ENCODE data around the gene TMA7B. TPM values are rescaled to one million over a fixed set of nuclear protein-coding genes. Genes with fewer than 3 reads are reported as not detected.
"Not testable (repeated sequence)": the region's sequence is repeated elsewhere in the genome, so short reads cannot be mapped to it uniquely, and the experiment has no call there.

Gene TMA7B
- total RNA-seq, 1 donor from 2014 or later: not detected

GRCh38 chr22:39989633-39990032 is 29.4 kb downstream of the TMA7B start:
- DNase-seq (ENCODE audit: extremely low spot score, unreplicated experiment): no peak
- H3K27me3 Mint-ChIP-seq: peaks cover 48% of the 10 kb centered on the region
- no peaks in the 10 kb centered on the region for H3K36me3 Mint-ChIP-seq
- H3K27ac Mint-ChIP-seq: no peak overlapping the region
- H3K9me3 Mint-ChIP-seq: no peaks in the 10 kb centered on the region
- H3K4me3 Mint-ChIP-seq: no peak overlapping the region
- no peak for TF ChIP-seq CTCF (conservative IDR thresholded peaks at IDR 0.05)
- H3K4me1 Mint-ChIP-seq (ENCODE audit: unreplicated experiment): peaks cover 17% of the 10 kb centered on the region

GRCh38 chr22:39990686-39991085 is 30.5 kb downstream of the TMA7B start:
- H3K4me1 Mint-ChIP-seq (ENCODE audit: unreplicated experiment): peaks cover 17% of the 10 kb centered on the region
- TF ChIP-seq CTCF (conservative IDR thresholded peaks at IDR 0.05): no peak
- H3K27me3 Mint-ChIP-seq: peaks cover 49% of the 10 kb centered on the region
- peak overlapping the region; percentile 61 for H3K27ac Mint-ChIP-seq
- no peaks in the 10 kb centered on the region for H3K9me3 Mint-ChIP-seq
- no peak for DNase-seq (ENCODE audit: extremely low spot score, unreplicated experiment)
- no peaks in the 10 kb centered on the region for H3K36me3 Mint-ChIP-seq
- H3K4me3 Mint-ChIP-seq: no peak overlapping the region

GRCh38 chr22:39991159-39991860 is 31.1 kb downstream of the TMA7B start:
- TF ChIP-seq CTCF (conservative IDR thresholded peaks at IDR 0.05): no peak
- DNase-seq (ENCODE audit: extremely low spot score, unreplicated experiment): no peak
- Mint-ChIP-seq H3K4me1 (ENCODE audit: unreplicated experiment) (peaks cover 20% of the 10 kb centered on the region), H3K4me3 (no peak overlapping the region), H3K36me3 (no peaks in the 10 kb centered on the region), H3K27me3 (peaks cover 52% of the 10 kb centered on the region), H3K9me3 (no peaks in the 10 kb centered on the region), H3K27ac (peak overlapping the region; percentile 61)

GRCh38 chr22:39992088-39992826 is 32.1 kb downstream of the TMA7B start:
- no peak for TF ChIP-seq CTCF (conservative IDR thresholded peaks at IDR 0.05)
- Mint-ChIP-seq H3K4me3 (no peak overlapping the region), H3K4me1 (ENCODE audit: unreplicated experiment) (peaks cover 30% of the 10 kb centered on the region), H3K36me3 (no peaks in the 10 kb centered on the region), H3K27ac (no peak overlapping the region), H3K27me3 (peaks cover 58% of the 10 kb centered on the region), H3K9me3 (no peaks in the 10 kb centered on the region)
- DNase-seq (ENCODE audit: extremely low spot score, unreplicated experiment): no peak

GRCh38 chr22:39992894-39993293 is 32.7 kb downstream of the TMA7B start:
- not testable (repeated sequence) for DNase-seq (ENCODE audit: extremely low spot score, unreplicated experiment)

GRCh38 chr22:39994041-39994565 is 33.9 kb downstream of the TMA7B start:
- no peak for DNase-seq (ENCODE audit: extremely low spot score, unreplicated experiment)
- no peak for TF ChIP-seq CTCF (conservative IDR thresholded peaks at IDR 0.05)
- peaks cover 48% of the 10 kb centered on the region for H3K4me1 Mint-ChIP-seq (ENCODE audit: unreplicated experiment)
- peak overlapping the region; percentile 82 for H3K4me3 Mint-ChIP-seq
- H3K9me3 Mint-ChIP-seq: no peaks in the 10 kb centered on the region
- H3K27ac Mint-ChIP-seq: peak overlapping the region; percentile 82
- no peaks in the 10 kb centered on the region for H3K36me3 Mint-ChIP-seq
- peaks cover 47% of the 10 kb centered on the region for H3K27me3 Mint-ChIP-seq

More at GRCh38 chr22:39992894-39993293, 32.7 kb downstream of the TMA7B start:
- H3K9me3 Mint-ChIP-seq, H3K36me3 Mint-ChIP-seq, H3K4me3 Mint-ChIP-seq, H3K27ac Mint-ChIP-seq: not testable (repeated sequence)
- Mint-ChIP-seq H3K27me3 (peaks cover 56% of the 10 kb centered on the region), H3K4me1 (ENCODE audit: unreplicated experiment) (peaks cover 35% of the 10 kb centered on the region)
